ENCODE measurements around the gene PLCL1.

Gene PLCL1

GRCh38 chr2:197920088-197920487 is 115.7 kb downstream of the PLCL1 start:
- H3F3A ChIP-seq (ENCODE audit: insufficient read depth, low read length): no peaks in the 10 kb centered on the region
- H2AFZ ChIP-seq (ENCODE audit: low read length): no peak overlapping the region
- no peak overlapping the region for H3K27ac ChIP-seq (ENCODE audit: low read depth, low read length, poor library complexity, severe bottlenecking)
- no peak overlapping the region for H3K4me2 ChIP-seq (ENCODE audit: low read length)
- no peaks in the 10 kb centered on the region for H3K4me1 ChIP-seq (ENCODE audit: insufficient read depth, low read length, severe bottlenecking)
- H3K27me3 ChIP-seq (ENCODE audit: insufficient read depth, low read length): no peaks in the 10 kb centered on the region
- no peak for TF ChIP-seq CTCF (IDR thresholded peaks at IDR 0.05; ENCODE audit: low read length)
- TF ChIP-seq EZH2 (IDR thresholded peaks at IDR 0.05; ENCODE audit: borderline replicate concordance, low read length): no peak
- no peak overlapping the region for H3K4me3 ChIP-seq (ENCODE audit: low read depth, low read length, poor library complexity, severe bottlenecking)
- H4K20me1 ChIP-seq (ENCODE audit: insufficient read depth, low read length): no peaks in the 10 kb centered on the region
- H3K9me2 ChIP-seq (ENCODE audit: low read depth, low read length): no peaks in the 10 kb centered on the region
- H3K9me3 ChIP-seq (ENCODE audit: low read length): no peaks in the 10 kb centered on the region
- no peaks in the 10 kb centered on the region for H3K79me2 ChIP-seq (ENCODE audit: insufficient read depth, low read length)
- H3K36me3 ChIP-seq (ENCODE audit: insufficient read depth, low read length): no peaks in the 10 kb centered on the region
- no peak overlapping the region for H3K9ac ChIP-seq (ENCODE audit: low read length)

GRCh38 chr2:197920592-197921201 is 116.3 kb downstream of the PLCL1 start:
- Histone ChIP-seq H3K9ac (ENCODE audit: low read length) (no peak overlapping the region), H3K79me2 (ENCODE audit: insufficient read depth, low read length) (no peaks in the 10 kb centered on the region), H3K36me3 (ENCODE audit: insufficient read depth, low read length) (no peaks in the 10 kb centered on the region), H3K4me1 (ENCODE audit: insufficient read depth, low read length, severe bottlenecking) (no peaks in the 10 kb centered on the region), H3F3A (ENCODE audit: insufficient read depth, low read length) (no peaks in the 10 kb centered on the region), H3K9me2 (ENCODE audit: low read depth, low read length) (no peaks in the 10 kb centered on the region), H2AFZ (ENCODE audit: low read length) (no peak overlapping the region), H4K20me1 (ENCODE audit: insufficient read depth, low read length) (no peaks in the 10 kb centered on the region), H3K9me3 (ENCODE audit: low read length) (no peaks in the 10 kb centered on the region), H3K4me3 (ENCODE audit: low read depth, low read length, poor library complexity, severe bottlenecking) (no peak overlapping the region), H3K4me2 (ENCODE audit: low read length) (no peak overlapping the region), H3K27me3 (ENCODE audit: insufficient read depth, low read length) (no peaks in the 10 kb centered on the region), H3K27ac (ENCODE audit: low read depth, low read length, poor library complexity, severe bottlenecking) (no peak overlapping the region)
- TF ChIP-seq EZH2 (IDR thresholded peaks at IDR 0.05; ENCODE audit: borderline replicate concordance, low read length) (no peak), CTCF (IDR thresholded peaks at IDR 0.05; ENCODE audit: low read length) (no peak)

- Histone ChIP-seq H2AFZ (ENCODE audit: low read length) (no peak overlapping the region), H4K20me1 (ENCODE audit: insufficient read depth, low read length) (no peaks in the 10 kb centered on the region), H3K9me3 (ENCODE audit: low read length) (no peaks in the 10 kb centered on the region), H3K4me1 (ENCODE audit: insufficient read depth, low read length, severe bottlenecking) (no peaks in the 10 kb centered on the region), H3K27me3 (ENCODE audit: insufficient read depth, low read length) (no peaks in the 10 kb centered on the region), H3K79me2 (ENCODE audit: insufficient read depth, low read length) (no peaks in the 10 kb centered on the region), H3K36me3 (ENCODE audit: insufficient read depth, low read length) (no peaks in the 10 kb centered on the region), H3F3A (ENCODE audit: insufficient read depth, low read length) (no peaks in the 10 kb centered on the region), H3K9ac (ENCODE audit: low read length) (no peak overlapping the region), H3K4me3 (ENCODE audit: low read depth, low read length, poor library complexity, severe bottlenecking) (no peak overlapping the region), H3K4me2 (ENCODE audit: low read length) (no peak overlapping the region), H3K27ac (ENCODE audit: low read depth, low read length, poor library complexity, severe bottlenecking) (no peak overlapping the region), H3K9me2 (ENCODE audit: low read depth, low read length) (no peaks in the 10 kb centered on the region)
- no peak for TF ChIP-seq EZH2 (IDR thresholded peaks at IDR 0.05; ENCODE audit: borderline replicate concordance, low read length)
- no peak for TF ChIP-seq CTCF (IDR thresholded peaks at IDR 0.05; ENCODE audit: low read length)
Measured at GRCh38 chr2:197924483-197924882, 120.1 kb downstream of the PLCL1 start.
